Kidney epithelial cell (primary cell): ENCODE data around the gene KPNB1. TPM values are rescaled to one million over a fixed set of nuclear protein-coding genes. Genes with fewer than 3 reads are reported as not detected.

Experiments used
- DNase-seq: peaks from one replicate; pipeline ENCODE4 v3.0.0-alpha.2; 2010; ENCODE audit warnings: low read depth
- H3K27me3 ChIP-seq: 2 replicates; pipeline ENCODE4 v1.6.0; 2011; ENCODE audit warnings: low read length; ENCODE audit not compliant: control insufficient read depth, insufficient read depth
- H3K36me3 ChIP-seq: 2 replicates; pipeline ENCODE4 v1.5.1; 2011; ENCODE audit warnings: low read length; ENCODE audit not compliant: control insufficient read depth, insufficient read depth
- H3K4me3 ChIP-seq: 2 replicates; pipeline ENCODE4 v1.5.1; 2011; ENCODE audit warnings: low read depth, mild to moderate bottlenecking, control low read depth, low read length
- total RNA-seq: library from RNA; depleted of rRNA; stranded (reverse); fragments of >200 nt; gene quantifications from 2 replicates; pipeline ENCODE4 v1.2.3, GENCODE V29; 2015
- TF ChIP-seq, protein P1 (sequence below): IDR thresholded peaks from 2 replicates; pipeline ENCODE4 v1.5.1; 2011; ENCODE audit warnings: mild to moderate bottlenecking, moderate library complexity, low read length, control low read depth, inconsistent platforms; ENCODE audit not compliant: insufficient read depth, poor library complexity, severe bottlenecking

The KPNB1 gene
- total RNA-seq, 1 donor from 2014 or later: 249 TPM

DNA sequence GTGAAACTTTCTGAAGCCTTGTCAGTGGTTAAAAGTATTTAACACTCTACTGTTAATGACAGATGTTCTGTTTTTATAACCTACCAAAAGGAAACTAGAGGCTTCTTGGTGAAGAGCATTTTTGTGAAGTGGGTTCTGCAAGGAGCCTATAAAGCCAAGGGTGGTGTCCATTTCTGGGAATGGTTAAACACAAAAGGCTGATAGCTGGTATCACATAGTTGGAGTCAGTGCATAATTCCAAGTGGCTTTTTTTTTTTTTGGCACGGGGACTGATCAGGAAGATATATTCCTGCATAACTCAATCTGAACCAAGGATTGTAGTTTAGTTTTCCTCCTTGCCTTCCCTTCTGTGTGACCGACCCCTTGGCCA is 27.6 kb upstream of the KPNB1 start:
- DNase-seq: no peak
- H3K4me3 ChIP-seq: no peak overlapping the region
- H3K36me3 ChIP-seq: peaks cover 2% of the 10 kb centered on the region
- TF ChIP-seq, protein P1, sequence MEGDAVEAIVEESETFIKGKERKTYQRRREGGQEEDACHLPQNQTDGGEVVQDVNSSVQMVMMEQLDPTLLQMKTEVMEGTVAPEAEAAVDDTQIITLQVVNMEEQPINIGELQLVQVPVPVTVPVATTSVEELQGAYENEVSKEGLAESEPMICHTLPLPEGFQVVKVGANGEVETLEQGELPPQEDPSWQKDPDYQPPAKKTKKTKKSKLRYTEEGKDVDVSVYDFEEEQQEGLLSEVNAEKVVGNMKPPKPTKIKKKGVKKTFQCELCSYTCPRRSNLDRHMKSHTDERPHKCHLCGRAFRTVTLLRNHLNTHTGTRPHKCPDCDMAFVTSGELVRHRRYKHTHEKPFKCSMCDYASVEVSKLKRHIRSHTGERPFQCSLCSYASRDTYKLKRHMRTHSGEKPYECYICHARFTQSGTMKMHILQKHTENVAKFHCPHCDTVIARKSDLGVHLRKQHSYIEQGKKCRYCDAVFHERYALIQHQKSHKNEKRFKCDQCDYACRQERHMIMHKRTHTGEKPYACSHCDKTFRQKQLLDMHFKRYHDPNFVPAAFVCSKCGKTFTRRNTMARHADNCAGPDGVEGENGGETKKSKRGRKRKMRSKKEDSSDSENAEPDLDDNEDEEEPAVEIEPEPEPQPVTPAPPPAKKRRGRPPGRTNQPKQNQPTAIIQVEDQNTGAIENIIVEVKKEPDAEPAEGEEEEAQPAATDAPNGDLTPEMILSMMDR: no peak
- no peaks in the 10 kb centered on the region for H3K27me3 ChIP-seq

DNA sequence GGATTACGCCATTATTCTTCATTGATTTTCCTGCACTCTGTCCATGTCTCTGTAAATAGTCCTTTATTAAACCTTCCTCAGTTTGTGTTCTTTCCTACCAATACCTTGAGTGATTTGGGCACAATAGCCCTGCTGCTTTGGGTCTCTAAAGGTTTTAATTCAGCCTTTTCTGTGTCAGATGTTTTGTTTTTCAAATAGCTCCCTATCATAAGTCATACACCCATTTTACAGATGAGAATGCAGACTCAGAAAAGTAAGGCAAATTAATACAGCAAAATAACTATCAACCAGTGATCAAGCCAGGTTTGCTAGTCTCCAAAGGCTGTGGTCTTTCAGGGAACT is 25.0 kb upstream of the KPNB1 start:
- H3K27me3 ChIP-seq: no peaks in the 10 kb centered on the region
- TF ChIP-seq, protein P1: no peak
- no peaks in the 10 kb centered on the region for H3K36me3 ChIP-seq
- no peak for DNase-seq
- no peak overlapping the region for H3K4me3 ChIP-seq

DNA sequence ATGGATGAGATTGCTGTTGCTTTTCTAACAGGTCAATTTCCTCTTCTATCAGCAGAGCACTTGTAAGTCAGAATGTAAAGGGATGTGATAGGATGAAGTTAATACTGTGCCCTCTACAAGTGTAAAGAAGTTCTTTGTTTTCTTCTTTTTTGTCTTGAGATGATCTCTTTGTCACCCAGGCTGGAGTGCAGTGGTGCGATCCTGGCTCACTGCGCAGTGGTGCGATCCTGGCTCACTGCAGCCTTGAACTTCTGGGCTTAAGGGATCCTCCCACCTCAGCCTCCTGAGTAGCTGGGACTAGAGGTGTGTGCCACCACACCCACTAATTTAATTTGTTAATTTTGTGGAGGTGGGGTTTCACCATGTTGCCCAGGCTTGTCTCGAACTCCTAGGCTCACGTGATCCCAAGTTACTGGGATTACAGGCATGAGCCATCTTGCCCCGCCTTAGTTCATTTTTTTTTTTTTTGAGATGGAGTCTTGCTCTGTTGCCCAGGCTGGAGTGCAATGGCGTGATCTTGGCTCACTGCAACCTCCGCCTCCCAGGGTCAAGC is 21.6 kb upstream of the KPNB1 start:
- Histone ChIP-seq H3K36me3 (no peaks in the 10 kb centered on the region), H3K27me3 (no peaks in the 10 kb centered on the region), H3K4me3 (no peak overlapping the region)
- DNase-seq: no peak
- TF ChIP-seq, protein P1: no peak

DNA sequence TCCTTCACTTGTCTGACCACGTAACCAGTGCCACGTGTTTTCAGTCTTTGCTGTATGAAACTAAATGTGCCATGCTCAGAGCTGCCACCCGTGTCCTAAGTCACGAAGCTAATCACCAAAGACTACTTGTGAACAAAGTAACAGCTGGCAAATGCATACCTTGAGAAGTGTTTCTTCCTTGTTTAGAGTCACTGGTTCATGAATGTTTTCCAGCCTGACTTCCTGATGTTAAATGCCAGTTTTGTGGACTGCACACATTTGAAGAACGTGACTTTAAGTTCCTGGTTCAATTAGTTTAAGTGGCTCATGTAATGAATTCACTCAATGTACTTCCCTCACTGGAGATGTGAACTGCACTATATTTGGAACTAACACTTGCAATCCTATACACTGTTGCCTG is 19.9 kb upstream of the KPNB1 start:
- TF ChIP-seq, protein P1: no peak
- H3K27me3 ChIP-seq: no peaks in the 10 kb centered on the region
- DNase-seq: no peak
- no peaks in the 10 kb centered on the region for H3K36me3 ChIP-seq
- H3K4me3 ChIP-seq: no peak overlapping the region

DNA sequence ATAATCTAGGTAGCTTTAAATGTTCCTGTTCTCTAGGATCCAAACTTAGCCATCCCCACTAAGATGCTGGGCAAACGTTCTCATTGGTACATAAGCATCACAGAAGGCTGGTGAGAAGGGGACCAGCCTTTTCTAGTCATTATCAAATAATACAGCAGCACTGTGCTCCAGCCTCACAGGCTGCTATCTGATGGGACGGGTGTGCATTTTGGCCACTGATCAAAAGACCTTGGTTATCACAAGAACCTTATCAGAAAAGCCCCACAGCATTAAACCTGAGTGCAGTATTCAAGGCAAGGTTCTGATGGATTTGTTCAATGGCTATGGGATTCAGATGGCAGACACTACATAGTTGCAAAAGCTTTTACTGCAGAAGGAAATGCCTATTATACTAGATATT is 19.1 kb upstream of the KPNB1 start:
- no peaks in the 10 kb centered on the region for H3K27me3 ChIP-seq
- no peaks in the 10 kb centered on the region for H3K36me3 ChIP-seq
- no peak overlapping the region for H3K4me3 ChIP-seq
- TF ChIP-seq, protein P1: no peak
- DNase-seq: no peak

DNA sequence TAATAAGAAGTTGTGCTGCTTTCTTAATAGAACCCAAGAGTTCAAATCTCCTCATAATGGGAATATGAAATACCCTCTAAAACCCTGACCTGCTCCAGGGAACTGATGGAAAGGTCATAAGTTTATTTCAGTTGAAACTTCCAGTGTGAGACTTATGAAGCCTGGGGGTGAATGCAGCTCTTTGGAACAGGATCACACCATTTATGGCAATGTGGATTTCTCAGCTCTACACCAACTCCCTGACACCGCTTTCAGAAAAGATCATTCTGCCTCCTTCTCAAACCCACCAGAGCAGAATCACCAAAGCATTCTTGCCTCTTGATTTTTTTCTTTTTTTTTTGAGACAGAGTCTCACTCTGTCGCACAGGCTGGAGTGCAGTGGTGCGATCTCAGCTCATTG is 16.7 kb upstream of the KPNB1 start:
- Histone ChIP-seq H3K36me3 (no peaks in the 10 kb centered on the region), H3K4me3 (no peak overlapping the region), H3K27me3 (no peaks in the 10 kb centered on the region)
- DNase-seq: no peak
- TF ChIP-seq, protein P1: no peak
